Activated CD8-positive, alpha-beta memory T cell treated with anti-CD3 and anti-CD28 coated beads for 1 hour (primary cell): ENCODE data around the gene FN3K.

Experiments
- DNase-seq, 2 donors: peaks; one replicate each; pipeline ENCODE4 v3.0.0-alpha.2; 2020; ENCODE audit warnings: low read depth in 1 of 2; ENCODE audit errors: extremely low read depth in 1 of 2

The FN3K gene

DNA sequence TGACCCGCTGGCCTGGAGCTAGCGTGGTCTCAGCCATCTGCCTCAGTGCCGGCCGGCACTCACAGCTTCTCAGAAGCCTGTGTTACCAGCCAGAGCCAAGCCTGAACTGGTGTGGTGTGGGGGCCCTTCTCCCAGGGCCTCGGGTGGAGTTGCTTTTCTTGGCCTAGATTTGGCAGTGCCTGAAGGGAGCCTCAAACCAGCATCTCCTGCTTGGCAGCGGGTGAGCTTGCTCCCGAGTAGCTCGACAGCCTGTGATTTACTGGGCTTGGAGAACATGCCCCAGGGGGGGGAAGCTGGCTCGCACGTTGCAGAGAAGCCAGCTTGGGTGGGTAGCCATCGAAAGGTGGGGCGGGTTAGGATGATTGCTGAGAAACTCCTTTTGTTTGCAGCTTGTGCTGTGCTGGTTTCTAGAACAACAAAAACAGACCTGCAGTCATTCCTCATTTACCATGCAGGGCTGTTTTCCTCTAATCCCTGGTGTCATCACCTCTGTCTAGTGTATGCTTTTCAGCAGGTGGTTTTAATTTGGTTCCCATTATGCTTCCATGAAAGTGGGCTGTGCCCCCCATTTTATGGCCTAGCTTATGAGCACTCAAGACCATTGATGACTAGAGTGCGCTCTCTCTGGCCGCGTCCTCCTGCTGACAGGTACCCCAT is 58.7 kb downstream of the FN3K start:
- DNase-seq: no peak

DNA sequence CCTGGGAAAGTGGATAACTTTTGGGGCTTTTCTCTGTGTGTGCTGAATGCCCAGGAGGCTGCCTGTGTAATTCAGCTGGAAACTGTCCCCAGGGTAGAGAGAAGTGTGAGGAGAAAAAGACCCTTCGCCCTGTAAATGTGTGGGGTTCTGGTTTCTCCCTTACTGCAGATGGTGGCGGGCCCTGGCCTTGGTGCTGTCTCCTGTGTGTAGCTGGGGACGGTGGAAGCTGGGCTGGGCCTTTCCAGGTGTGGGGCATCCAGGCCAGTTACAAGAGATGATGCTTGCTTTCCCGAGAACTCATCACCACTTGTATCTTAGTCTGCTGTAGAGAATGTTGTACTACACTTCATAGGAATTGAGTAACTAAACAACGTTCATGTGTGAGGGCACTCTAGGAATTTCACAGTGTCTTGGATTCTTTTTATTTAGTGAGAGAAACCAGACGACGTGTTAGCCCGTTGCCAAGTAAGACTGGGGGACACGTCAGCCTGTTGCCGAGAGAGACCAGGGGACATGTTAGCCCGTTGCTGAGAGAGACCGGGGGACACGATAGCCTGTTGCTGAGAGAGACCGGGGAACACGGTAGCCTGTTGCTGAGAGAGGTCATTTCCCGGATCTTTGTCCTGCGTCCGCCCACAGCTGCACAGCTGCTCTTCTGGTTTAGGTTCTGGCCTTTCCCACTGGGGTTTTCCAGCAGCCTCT is 59.5 kb downstream of the FN3K start:
- no peak for DNase-seq

- no peak for DNase-seq
Measured at GRCh38 chr17:82795615-82796014, 60.2 kb downstream of the FN3K start.

DNA sequence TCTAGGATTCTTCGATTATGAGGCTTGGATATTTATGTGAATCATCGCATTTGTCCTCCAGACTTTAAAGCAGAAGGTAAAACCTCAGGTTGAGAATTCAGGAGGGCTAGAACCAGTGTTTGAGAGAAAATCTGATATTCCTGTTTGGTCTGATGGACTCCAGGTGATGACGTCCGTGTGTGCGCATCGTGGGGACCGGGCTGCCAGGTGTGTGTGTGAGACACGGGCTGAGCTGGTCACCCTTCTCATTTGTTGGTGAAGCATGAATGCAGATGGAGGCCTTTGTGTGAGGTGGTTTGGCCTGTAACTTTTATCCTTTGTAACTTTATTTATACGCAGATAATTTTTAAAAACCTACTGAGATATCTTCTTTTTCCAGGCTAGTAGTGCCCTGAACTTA is 61.6 kb downstream of the FN3K start:
- DNase-seq: no peak

- no peak for DNase-seq
Measured at GRCh38 chr17:82798752-82799151, 63.3 kb downstream of the FN3K start.

DNA sequence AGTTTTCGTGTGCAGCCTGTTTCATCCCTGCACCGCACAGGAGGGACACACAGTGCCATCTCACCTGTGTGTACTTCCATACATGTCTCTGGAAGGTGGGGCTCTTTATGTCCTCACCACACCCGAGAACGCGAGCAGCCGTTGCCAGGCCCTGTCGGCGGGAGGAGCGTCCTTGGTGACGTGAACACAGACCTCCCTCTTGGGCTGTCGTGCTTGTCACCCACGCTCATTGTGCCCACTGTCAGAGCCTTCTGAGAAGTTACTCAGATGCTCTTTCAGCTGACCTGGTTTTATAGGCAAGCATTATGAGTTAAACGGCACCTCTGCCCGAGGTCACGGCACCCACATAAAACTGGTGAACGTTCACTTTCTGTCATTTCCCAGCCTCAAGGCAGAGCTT is 64.2 kb downstream of the FN3K start:
- DNase-seq: no peak
